ENCODE data around the gene NOB1. TPM values are rescaled to one million over a fixed set of nuclear protein-coding genes. Genes with fewer than 3 reads are reported as not detected.
A peak's percentile ranks its signal among the peaks of the same experiment; 100 is the strongest.

Gene NOB1
- total RNA-seq, 1 experiment from 2014 or later: 101 TPM

DNA sequence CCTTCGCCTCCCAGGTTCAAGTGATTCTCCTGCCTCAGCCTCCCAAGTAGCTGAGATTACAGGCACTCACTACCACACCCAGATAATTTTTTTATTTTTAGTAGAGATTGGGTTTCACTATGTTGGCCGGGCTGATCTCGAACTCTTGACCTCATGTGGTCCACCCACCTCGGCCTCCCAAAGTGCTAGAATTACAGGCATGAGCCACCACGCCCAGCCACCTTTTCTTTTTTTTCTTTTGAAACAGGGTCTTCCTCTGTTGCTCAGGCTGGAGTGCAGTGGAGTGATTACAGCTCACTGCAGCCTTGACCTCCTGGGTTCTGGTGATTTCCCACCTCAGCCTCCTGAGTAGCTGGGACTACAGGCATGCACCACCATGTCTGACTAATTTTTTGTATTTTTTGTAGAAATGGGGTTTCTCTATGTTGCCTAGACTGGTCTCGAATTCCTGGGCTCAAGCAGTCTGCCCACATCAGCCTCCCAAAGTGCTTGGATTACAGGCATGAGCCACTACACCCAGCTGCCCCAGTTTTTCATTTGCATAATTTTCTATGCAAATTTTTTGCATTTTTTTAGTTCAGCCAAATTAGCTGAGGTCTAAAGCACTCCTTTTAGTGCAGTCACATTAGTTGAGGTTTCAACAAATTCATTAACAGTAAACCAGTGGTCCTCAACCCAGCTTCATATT is 18.7 kb upstream of the NOB1 start:
- no peak overlapping the region for H3K14ac ChIP-seq (ENCODE audit: insufficient read depth, low read length)
- H4K8ac ChIP-seq (replicated peaks; ENCODE audit: insufficient read length, low read depth, low read length): no peak overlapping the region
- H2BK12ac ChIP-seq (ENCODE audit: insufficient read length, low read depth, low read length): no peak overlapping the region
- H3K4me1 ChIP-seq (ENCODE audit: insufficient read depth, low read length): no peaks in the 10 kb centered on the region
- peaks cover 7% of the 10 kb centered on the region; the same call in 1 of the 2 replicates for H3K79me2 ChIP-seq (ENCODE audit: insufficient read depth, low read length)
- H2AK5ac ChIP-seq (ENCODE audit: insufficient read length, low read length): no peak overlapping the region
- no peaks in the 10 kb centered on the region for H4K20me1 ChIP-seq (ENCODE audit: control insufficient read depth, insufficient read depth, insufficient read length)
- H2BK120ac ChIP-seq (ENCODE audit: low read depth, low read length, poor library complexity, severe bottlenecking): no peak overlapping the region
- WGBS (ENCODE audit: extremely low coverage, insufficient read length, low lambda C conversion rate): no CpG with 5 or more reads among the region's 6 CpGs
- H3K18ac ChIP-seq (ENCODE audit: insufficient read length, low read depth, low read length): no peak overlapping the region
- peaks cover 4% of the 10 kb centered on the region for H3K79me1 ChIP-seq (ENCODE audit: insufficient read depth, low read depth, low read length, poor library complexity, severe bottlenecking)
- no peak overlapping the region for H4K91ac ChIP-seq (ENCODE audit: insufficient read length, low read depth, low read length)
- no peak overlapping the region for H2BK15ac ChIP-seq (ENCODE audit: low read depth, low read length)
- H3K27me3 ChIP-seq (ENCODE audit: insufficient read depth, low read length): no peaks in the 10 kb centered on the region
- H3K9ac ChIP-seq (ENCODE audit: extremely low read depth, insufficient read length, low read length): no peak overlapping the region
- H3K4ac ChIP-seq (ENCODE audit: low read depth, low read length): no peak overlapping the region
- H2BK20ac ChIP-seq (ENCODE audit: low read depth, low read length, poor library complexity, severe bottlenecking): no peak overlapping the region
- no peak overlapping the region for H2BK5ac ChIP-seq (ENCODE audit: insufficient read length, low read length)
- TF ChIP-seq, protein P1, sequence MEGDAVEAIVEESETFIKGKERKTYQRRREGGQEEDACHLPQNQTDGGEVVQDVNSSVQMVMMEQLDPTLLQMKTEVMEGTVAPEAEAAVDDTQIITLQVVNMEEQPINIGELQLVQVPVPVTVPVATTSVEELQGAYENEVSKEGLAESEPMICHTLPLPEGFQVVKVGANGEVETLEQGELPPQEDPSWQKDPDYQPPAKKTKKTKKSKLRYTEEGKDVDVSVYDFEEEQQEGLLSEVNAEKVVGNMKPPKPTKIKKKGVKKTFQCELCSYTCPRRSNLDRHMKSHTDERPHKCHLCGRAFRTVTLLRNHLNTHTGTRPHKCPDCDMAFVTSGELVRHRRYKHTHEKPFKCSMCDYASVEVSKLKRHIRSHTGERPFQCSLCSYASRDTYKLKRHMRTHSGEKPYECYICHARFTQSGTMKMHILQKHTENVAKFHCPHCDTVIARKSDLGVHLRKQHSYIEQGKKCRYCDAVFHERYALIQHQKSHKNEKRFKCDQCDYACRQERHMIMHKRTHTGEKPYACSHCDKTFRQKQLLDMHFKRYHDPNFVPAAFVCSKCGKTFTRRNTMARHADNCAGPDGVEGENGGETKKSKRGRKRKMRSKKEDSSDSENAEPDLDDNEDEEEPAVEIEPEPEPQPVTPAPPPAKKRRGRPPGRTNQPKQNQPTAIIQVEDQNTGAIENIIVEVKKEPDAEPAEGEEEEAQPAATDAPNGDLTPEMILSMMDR (conservative IDR thresholded peaks at IDR 0.05): no peak
- no peak overlapping the region for H2AFZ ChIP-seq (ENCODE audit: low read length)
- Mint-ChIP-seq H3K27ac (peak overlapping the region in 2 of 3 experiments; percentile 23 to 49; a peak in 1 of 7 replicates), H3K27me3 (ENCODE audit: low read depth) (no peaks in the 10 kb centered on the region), H3K4me1 (peaks cover 6 to 8% of the 10 kb centered on the region in 2 experiments; a peak in 3 of 4 replicates), H3K4me3 (no peak overlapping the region), H3K36me3 (ENCODE audit: insufficient read depth in 1 of 3, low read depth in 3 of 3) (peaks cover 2 to 11% (median 8%) of the 10 kb centered on the region in 3 experiments; a peak in 3 of 7 replicates), H3K9me3 (peaks cover 0 to 5% of the 10 kb centered on the region in 2 experiments; a peak in 2 of 5 replicates)
- H3K23ac ChIP-seq (ENCODE audit: insufficient read length, low read depth, low read length): no peak overlapping the region
- H3K23me2 ChIP-seq (ENCODE audit: insufficient read length, low read depth, low read length, poor library complexity, severe bottlenecking): no peaks in the 10 kb centered on the region
- H4K5ac ChIP-seq (ENCODE audit: insufficient read length, low read depth, low read length): no peak overlapping the region
- H3K56ac ChIP-seq (ENCODE audit: insufficient read length, low read depth, low read length): no peak overlapping the region
- DNase-seq: no peak
- H3T11ph ChIP-seq (ENCODE audit: low read length): no peak overlapping the region
- H3K9me3 ChIP-seq (ENCODE audit: control insufficient read depth, low read depth, low read length): no peaks in the 10 kb centered on the region
- H3K4me2 ChIP-seq (ENCODE audit: insufficient read depth, insufficient read length, low read length): no peak overlapping the region
- H3K27ac ChIP-seq (ENCODE audit: insufficient read length, low read depth, low read length): no peak overlapping the region

All from H9 (cell line).